NT2/D1 (cell line): ENCODE data around the gene GRK5.

Experiments
- DNase-seq: peaks from one replicate; pipeline ENCODE4 v3.0.0-alpha.2; 2011; ENCODE audit warnings: low read depth, low spot score
- H3K27me3 ChIP-seq: 2 replicates; pipeline ENCODE4 v1.6.0; 2011; ENCODE audit warnings: mild to moderate bottlenecking; ENCODE audit not compliant: insufficient read length, insufficient read depth
- H3K36me3 ChIP-seq: 2 replicates; pipeline ENCODE4 v1.6.1; 2011; ENCODE audit warnings: mild to moderate bottlenecking, low read length, mixed read lengths; ENCODE audit not compliant: insufficient read depth, insufficient read length
- H3K4me1 ChIP-seq: 2 replicates; pipeline ENCODE4 v1.5.1; 2011; ENCODE audit not compliant: insufficient read depth, insufficient read length
- H3K4me3 ChIP-seq: 2 replicates; pipeline ENCODE4 v1.5.1; 2011; ENCODE audit warnings: low read depth; ENCODE audit not compliant: insufficient read length
- H3K9ac ChIP-seq: 2 replicates; pipeline ENCODE4 v1.6.0; 2011; ENCODE audit warnings: low read depth; ENCODE audit not compliant: insufficient read length
- H3K9me3 ChIP-seq: 2 replicates; pipeline ENCODE4 v1.5.1; 2011; ENCODE audit warnings: mild to moderate bottlenecking, low read length; ENCODE audit not compliant: insufficient read depth
- SUZ12 ChIP-seq: IDR thresholded peaks from 2 replicates; pipeline ENCODE4 v1.6.1; 2011; ENCODE audit not compliant: insufficient read length, insufficient read depth; ENCODE audit errors: extremely low read depth
- YY1 ChIP-seq: IDR thresholded peaks from 2 replicates; pipeline ENCODE4 v1.6.1; 2011; ENCODE audit not compliant: insufficient read length, insufficient read depth
- ZNF274 ChIP-seq: IDR thresholded peaks from 2 replicates; pipeline ENCODE4 v1.6.1; 2011; ENCODE audit warnings: mild to moderate bottlenecking, low read depth, low read length

GRK5 gene

DNA sequence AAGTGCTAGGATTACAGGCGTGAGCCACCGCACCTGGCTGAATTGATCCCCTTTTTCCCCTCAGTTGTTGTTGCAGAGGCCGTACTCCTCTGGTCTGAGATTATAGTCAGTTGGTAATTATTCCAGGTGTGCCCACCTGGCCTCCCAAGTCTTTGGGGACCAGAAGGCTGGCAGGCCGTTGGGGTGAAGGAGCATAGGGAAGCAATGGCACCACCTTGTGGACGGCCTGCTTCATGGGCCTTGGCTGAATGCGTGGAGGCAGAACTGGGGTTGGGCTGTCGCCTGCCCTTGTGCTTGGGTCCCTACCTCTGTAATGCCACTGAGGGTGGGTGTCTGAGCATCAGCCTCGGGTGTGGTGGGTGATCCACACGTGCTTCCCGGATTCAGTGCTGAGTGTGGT lies 209.5 kb downstream of the GRK5 start:
- peaks cover 11% of the 10 kb centered on the region for H3K4me1 ChIP-seq
- no peaks in the 10 kb centered on the region for H3K27me3 ChIP-seq
- no peak for DNase-seq
- H3K36me3 ChIP-seq = no peaks in the 10 kb centered on the region
- no peak overlapping the region for H3K9ac ChIP-seq
- no peak for TF ChIP-seq SUZ12
- no peak for TF ChIP-seq YY1
- TF ChIP-seq ZNF274 = no peak
- H3K4me3 ChIP-seq = no peak overlapping the region
- H3K9me3 ChIP-seq = no peaks in the 10 kb centered on the region

DNA sequence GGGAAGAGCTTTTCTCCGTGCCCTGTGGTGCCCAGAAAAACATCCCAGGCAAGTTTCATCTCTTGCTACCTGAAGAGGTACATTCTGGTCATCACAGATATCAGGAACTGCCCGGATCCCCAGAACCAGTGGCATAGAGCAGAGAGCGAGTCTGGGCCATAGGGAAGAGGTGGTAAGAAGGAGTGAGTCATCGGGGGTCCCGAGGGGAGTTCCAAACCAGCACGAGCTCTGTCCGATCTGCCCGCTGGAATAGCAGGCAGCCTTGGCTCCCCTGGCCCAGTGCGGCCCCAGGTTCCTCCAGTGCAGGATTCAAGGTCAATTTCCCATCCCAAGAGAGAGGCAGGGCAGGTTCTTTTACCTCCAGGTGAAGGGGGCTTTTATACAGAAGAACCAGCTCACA lies 210.5 kb downstream of the GRK5 start:
- no peak overlapping the region for H3K4me3 ChIP-seq
- DNase-seq = no peak
- no peaks in the 10 kb centered on the region for H3K9me3 ChIP-seq
- TF ChIP-seq SUZ12 = no peak
- TF ChIP-seq ZNF274 = no peak
- no peak for TF ChIP-seq YY1
- no peaks in the 10 kb centered on the region for H3K36me3 ChIP-seq
- no peak overlapping the region for H3K9ac ChIP-seq
- H3K27me3 ChIP-seq = no peaks in the 10 kb centered on the region
- peaks cover 16% of the 10 kb centered on the region for H3K4me1 ChIP-seq

DNA sequence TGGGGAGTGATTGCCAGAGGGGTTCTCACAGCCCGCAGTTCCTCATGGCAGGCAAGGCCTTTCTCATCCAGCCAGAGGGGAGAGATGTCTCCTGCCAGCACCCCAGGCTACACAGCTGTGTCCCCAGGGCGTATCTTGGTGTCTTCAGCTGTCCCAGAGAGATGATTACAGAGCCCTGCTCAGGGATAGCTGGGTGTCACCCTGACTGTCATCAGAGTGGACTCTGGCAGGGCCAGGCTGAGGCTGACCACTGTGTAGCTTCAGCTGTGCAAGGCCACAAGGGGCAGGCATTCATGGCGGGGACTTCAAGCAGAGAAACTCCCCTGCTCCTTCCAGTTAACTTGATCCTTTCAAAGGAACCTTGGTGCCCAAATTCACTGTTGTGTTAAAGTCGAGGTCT lies 211.0 kb downstream of the GRK5 start:
- Histone ChIP-seq H3K36me3 (no peaks in the 10 kb centered on the region), H3K4me3 (no peak overlapping the region), H3K9me3 (no peaks in the 10 kb centered on the region), H3K4me1 (peaks cover 16% of the 10 kb centered on the region), H3K9ac (no peak overlapping the region), H3K27me3 (no peaks in the 10 kb centered on the region)
- TF ChIP-seq ZNF274 = no peak
- no peak for TF ChIP-seq YY1
- TF ChIP-seq SUZ12 = no peak
- no peak for DNase-seq

DNA sequence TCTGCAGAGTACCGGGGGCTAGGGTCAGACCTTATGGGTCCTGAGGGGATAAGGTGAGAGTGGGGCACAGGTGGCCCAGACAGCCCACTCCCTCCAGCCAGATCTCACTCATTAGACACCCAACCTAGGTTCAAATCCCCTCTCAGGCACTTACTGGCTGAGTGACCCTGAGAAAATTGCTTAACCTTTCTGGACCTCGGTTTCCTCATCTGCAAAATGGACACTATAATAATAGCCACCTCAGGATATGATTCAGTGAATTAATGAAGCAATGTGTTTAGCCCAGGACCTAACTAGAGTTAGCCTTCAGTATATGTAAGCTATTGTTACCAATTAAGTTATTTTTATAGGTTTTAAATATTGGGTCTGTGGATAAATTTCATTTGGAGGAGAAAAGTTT lies 212.6 kb downstream of the GRK5 start:
- H3K4me1 ChIP-seq = peaks cover 14% of the 10 kb centered on the region

DNA sequence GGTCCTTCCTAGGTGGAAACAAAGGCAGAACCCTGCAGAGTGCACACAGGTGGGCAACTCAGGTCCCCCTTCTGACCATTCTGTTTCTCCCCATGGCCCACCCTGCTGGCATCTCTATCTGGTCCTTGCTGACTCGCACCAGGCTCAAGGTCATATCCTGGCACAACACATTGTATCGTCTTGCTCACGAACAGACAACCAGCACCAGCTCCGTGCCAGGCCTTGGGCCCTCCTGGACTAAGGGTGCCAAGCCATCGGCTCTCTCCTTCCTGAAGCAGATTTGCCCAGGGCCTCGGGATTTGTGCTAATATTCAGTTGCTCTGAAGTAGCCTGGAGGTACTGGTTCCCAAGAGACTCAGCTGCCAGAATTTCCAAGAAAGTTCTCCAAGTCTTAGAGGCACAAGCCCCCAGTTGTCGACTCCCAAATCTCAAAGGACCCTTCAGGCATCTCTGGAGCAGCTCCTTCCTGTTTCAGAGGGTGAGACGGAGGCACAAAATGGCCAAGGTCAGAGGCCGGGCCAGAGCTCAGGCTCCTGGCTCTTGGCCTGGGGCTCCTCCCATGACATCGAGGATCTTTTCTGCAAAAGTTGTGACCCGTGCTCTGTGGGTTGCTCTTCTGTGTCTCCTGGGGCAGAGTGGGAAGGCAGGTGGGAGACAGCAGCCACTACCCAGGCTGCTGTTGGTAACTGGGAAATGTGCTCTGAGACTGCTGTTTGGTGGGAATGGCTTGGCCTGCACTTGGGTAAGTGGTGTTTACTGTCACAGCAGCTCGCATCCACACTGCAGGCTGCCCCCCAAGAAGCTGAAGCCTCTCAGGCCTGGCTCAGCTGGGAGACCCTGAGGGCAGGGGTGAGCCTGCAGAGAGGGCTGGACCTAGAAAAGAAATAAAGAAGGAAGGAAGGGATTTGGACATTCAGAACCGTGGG lies 213.8 kb downstream of the GRK5 start:
- DNase-seq = no peak
- no peaks in the 10 kb centered on the region for H3K36me3 ChIP-seq
- TF ChIP-seq ZNF274 = no peak
- TF ChIP-seq YY1 = no peak
- no peak for TF ChIP-seq SUZ12
- H3K9me3 ChIP-seq = no peaks in the 10 kb centered on the region
- peak overlapping the region; percentile 42 for H3K9ac ChIP-seq
- no peaks in the 10 kb centered on the region for H3K27me3 ChIP-seq
- no peak overlapping the region for H3K4me3 ChIP-seq
- peaks cover 14% of the 10 kb centered on the region for H3K4me1 ChIP-seq

More for the DNA sequence above, 212.6 kb downstream of the GRK5 start:
- Histone ChIP-seq H3K36me3 (no peaks in the 10 kb centered on the region), H3K27me3 (no peaks in the 10 kb centered on the region), H3K9me3 (no peaks in the 10 kb centered on the region), H3K4me3 (no peak overlapping the region), H3K9ac (no peak overlapping the region)
- TF ChIP-seq ZNF274 = no peak
- TF ChIP-seq SUZ12 = no peak
- no peak for TF ChIP-seq YY1
- DNase-seq = no peak

DNA sequence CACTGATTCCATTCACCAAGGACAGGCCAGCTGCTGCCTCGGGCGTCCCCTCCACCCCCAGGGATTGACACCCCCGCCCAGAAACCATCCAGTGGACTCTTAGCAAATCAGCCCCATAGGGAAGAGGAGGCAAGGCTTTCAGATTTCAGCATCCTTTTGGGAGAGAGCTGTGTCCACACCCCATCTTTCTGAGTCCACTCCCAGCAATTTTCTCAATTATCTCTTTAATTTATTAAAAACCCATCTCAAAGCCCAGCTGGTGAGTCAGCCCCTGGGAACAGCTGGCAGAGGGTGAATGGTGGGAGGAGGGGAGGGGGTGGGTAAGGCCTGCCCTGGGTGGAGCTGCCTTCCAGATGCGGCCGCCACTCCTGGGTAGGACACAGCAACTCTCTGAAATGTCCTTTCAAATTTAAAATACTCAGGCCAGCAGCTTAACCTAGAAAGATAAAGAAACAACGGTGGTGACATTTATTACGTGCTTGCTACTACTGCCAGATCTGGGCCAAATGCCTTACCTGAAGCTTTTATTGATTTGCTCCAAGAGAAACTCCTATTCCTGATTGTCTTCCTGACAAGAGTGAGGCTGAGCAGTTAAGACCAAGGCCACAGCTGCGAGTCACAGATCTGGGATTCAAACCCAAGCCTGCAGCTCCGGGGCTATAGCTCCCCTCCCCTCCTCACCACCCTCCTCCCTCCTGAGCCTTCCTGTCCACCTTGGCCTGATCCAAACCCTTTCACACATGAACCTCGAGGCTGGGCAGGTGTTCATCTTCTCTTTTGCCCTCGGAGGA lies 214.7 kb downstream of the GRK5 start:
- H3K27me3 ChIP-seq = no peaks in the 10 kb centered on the region
- H3K9ac ChIP-seq = peak overlapping the region; percentile 32
- no peak overlapping the region for H3K4me3 ChIP-seq
- DNase-seq = no peak
- peaks cover 13% of the 10 kb centered on the region for H3K4me1 ChIP-seq
- no peaks in the 10 kb centered on the region for H3K9me3 ChIP-seq
- H3K36me3 ChIP-seq = peaks cover 7% of the 10 kb centered on the region
- TF ChIP-seq ZNF274 (no peak), YY1 (no peak)

DNA sequence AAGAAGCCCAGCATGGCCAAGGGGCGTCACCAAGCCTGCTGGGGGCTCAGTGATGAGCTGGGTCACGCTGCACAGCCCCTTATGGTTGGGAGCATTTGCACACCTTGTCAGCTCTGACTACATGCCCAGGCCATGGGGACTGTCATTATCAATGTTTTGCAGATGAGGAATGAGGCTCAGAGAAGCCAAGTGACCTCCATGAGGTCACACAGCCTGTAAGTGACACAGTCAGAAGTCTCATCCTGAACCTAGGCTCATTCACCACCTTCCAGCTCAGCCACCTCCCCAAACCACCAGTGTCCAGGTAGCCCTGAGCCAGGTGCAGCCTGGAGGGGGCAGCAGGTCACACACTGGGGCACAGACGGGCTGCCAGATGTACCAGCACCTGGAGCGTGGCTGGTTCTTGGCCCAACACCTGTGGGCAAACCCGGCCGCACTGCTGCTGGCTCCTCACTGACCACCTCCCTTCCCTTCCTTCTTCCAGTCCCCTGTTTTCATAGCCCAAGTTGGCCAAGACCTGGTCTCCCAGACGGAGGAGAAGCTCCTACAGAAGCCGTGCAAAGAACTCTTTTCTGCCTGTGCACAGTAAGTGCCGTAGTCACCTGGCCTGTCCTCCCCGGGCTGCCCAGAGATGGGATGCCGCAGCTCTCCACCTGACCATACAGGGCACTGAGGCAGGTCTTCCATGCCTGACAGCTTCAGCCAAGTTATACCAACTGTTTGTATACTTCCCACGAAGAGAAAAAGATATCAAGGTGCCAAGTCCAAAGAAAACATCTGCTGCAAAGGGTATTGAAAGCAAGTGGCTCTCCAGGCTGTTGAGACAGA lies 215.5 kb downstream of the GRK5 start:
- no peak for DNase-seq
- peaks cover 15% of the 10 kb centered on the region for H3K36me3 ChIP-seq
- peaks cover 9% of the 10 kb centered on the region for H3K4me1 ChIP-seq
- no peaks in the 10 kb centered on the region for H3K9me3 ChIP-seq
- peak overlapping the region; percentile 32 for H3K9ac ChIP-seq
- no peak overlapping the region for H3K4me3 ChIP-seq
- no peak for TF ChIP-seq ZNF274
- no peak for TF ChIP-seq YY1
- TF ChIP-seq SUZ12 = no peak
- H3K27me3 ChIP-seq = no peaks in the 10 kb centered on the region
